Left ventricle myocardium superior (tissue), 1 donor: ENCODE measurements around the gene NCR2. TPM values are rescaled to one million over a fixed set of nuclear protein-coding genes. Genes with fewer than 3 reads are reported as not detected.

Experiments used
- ATAC-seq: fragments of 200-7000 bp; cut with Tn5 transposase; one replicate; pipeline ENCODE4 v1.9.1; 2020; ENCODE audit warnings: mild to moderate bottlenecking, moderate library complexity
- DNase-seq: peaks from one replicate; pipeline ENCODE4 v3.0.0-alpha.2; 2020
- intact Hi-C: fragments of 100-400 bp; cut with micrococcal nuclease; formaldehyde crosslinking; loops from one replicate; pipeline ENCODE4 v1.11.0; 2022
- total RNA-seq: library from RNA; stranded (reverse); fragmentation: NEBNext Ultra II Directional; extraction: Animal tissue kit (Norgen Biotek cat#: 25700); gene quantifications from one replicate; pipeline ENCODE4 v1.2.1, GENCODE V29; 2021
- donor health status: DM: no; HTN: yes; CAD: no; lungs with severe emphysema.

Gene NCR2
- total RNA-seq, 1 donor from 2014 or later = not detected

DNA sequence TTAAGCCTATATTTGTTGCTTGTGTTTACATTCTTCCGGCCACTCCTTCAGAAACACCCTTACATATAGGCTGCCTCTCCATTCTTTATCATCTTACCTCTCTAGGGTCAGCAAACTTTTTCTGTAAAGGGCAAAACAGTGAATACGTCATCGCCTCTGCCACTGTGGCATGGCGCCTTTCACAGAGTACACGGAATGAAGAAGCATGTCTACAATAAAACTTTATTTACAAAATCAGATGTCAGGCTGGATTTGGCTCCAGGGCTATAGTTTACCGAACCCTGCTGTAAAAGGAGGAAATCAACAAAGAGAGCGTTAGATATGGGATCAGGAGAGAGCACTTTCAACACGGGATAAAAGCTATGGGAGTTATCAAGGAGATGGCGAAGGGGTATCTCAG is 9.3 kb upstream of the NCR2 start:
- intact Hi-C loops = no loop called here
- no peak for ATAC-seq
- DNase-seq = no peak

DNA sequence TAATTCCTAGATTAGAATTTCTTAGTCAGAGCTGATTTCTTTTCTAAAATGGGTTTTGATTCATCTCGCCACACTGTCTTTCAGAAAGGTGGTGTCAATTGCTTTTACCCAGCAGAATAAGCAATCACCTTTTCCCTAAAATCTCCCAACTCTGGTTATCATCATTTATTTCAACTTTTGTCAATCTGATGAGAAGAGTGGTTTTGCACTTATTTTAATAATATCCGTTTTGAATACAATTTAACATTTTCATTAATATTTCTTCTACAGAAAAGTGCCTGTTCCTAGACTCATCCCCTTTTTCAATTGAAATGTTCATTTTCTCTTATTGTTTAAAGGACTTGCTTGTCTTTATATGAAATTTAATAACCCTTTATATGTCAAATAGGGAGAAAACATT is 8.2 kb upstream of the NCR2 start:
- no peak for DNase-seq
- ATAC-seq = no peak
- intact Hi-C loops = no loop called here

DNA sequence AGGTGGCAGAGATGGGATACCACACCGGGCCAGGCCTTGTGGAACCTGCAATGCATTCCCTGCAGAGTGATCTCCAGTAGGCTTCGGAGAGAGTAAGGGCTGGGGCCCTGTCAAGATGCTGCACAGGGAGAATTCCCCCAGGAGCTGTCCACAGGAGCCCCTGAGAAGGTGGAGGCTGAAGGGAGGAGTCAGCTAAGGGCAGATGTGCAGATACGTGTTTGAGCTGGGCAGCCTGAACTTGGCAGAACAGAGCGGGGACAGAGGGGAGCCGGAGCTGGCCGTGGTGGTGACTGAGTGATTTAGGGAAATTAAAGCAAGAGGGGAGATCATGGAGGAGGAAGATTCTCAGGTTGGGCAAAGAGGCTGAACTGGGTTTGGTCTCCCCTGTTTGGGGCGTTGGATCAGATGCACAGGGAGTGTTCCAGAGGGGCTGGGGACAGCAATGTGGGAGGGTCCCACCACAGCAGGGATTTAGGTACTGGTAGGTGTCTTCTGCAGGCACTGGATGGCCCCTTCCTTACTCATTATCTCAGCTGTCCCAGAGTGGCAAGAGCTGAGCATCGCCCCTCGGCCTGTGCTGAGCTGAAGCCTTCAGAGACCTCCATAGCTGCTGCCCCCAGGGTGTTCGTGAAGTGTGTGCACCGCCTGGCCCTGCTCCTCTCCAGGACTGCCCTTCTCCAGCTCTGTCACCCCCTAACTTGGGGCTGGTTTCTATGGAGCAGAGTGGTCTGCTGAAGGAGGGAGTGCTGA is 3.8 kb upstream of the NCR2 start:
- no peak for DNase-seq
- ATAC-seq = no peak
- intact Hi-C loops = no loop called here

DNA sequence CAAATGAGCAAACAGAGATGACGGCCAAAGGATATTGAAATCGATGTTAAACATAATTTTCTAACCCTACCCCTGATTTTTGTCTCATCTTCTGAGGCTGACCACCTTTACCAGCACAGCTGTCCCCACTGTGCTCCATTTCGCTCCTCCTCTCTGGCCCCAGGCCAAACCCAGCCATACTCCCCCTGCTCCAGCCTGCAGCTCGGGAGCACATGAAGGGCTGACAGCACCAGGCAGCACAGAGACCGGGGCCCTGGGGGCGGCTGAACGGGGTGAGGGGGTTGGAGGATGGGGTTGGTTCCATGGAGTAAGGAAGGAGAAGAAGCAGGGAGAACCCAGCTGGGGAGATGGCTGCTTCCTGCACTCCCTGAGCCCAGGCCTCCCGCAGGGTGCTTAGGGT is 3.2 kb upstream of the NCR2 start:
- DNase-seq (no peak), ATAC-seq (no peak)

DNA sequence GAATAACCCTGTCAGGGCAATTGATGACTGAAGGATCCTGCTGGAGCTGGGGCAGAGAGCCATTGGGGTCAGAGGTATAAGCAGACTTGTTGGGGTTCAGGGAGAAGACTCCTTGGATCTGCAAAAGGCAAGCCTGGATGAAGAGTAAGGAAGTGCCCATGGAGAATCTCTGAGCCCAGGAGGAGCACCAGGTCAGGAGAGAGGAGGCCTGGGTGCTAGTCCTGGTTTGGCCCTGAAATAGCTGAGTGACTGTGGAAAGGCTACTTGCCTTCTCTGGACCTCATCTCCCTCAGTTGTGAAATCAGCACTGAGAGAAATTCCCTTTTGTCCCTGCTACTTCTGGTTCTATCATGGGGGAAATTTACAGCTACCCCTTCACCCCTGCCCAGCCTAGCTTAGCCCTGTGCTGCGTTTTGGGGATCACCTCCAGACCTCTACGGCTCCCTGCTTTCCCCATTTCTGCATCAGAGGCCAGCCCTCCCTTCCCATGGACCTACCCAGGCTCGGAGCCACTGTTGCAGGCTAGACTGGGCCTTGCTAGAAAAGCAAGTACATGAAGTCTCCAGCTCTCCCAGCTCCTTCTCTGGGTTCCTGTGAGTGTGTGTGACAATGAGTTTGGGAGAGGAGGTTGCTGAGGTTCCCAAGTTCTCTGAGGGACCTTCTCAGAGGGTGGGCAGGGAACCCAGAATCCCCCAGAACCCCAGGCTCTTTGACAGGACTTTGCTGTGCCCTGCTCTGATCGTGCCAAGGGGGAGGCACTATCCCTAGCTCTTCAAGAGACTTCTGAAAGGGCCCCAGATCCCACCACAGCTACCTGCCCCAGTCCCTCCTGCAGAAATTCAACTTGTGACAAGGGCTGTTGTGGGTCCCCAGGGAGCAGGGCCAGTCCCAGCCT is 2.3 kb upstream of the NCR2 start:
- intact Hi-C loops = no loop called here
- DNase-seq = no peak
- ATAC-seq = no peak

More for the DNA sequence above, 3.2 kb upstream of the NCR2 start:
- intact Hi-C loops = no loop called here

DNA sequence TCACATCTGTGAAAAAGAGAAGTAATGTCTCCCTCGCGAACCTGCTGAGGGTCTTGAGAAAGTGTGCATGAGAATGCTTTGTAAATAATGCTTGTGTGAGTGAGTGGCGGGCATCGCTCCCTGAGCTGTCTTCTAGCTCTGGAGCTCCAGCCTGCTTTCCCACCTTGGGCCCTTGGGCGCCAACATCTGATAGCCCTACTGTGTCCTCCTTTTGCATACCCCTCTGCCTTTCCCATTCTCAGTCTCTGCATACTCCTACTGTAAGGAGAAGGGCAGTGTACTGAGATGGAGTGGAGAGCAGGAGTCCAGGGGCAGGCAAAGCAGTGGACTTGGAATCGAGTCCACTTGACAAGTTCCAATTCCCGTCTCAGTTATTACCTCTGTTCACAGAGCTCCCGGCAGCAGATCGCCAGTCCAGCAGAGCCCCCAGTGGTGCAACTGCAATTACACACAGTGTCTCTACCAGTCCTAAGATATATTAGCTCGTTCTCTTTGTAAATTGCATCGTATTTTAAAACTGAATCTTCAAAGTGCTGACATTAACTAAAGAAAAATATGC is 847 bp upstream of the NCR2 start:
- no peak for DNase-seq
- intact Hi-C loops = no loop called here
- no peak for ATAC-seq

DNA sequence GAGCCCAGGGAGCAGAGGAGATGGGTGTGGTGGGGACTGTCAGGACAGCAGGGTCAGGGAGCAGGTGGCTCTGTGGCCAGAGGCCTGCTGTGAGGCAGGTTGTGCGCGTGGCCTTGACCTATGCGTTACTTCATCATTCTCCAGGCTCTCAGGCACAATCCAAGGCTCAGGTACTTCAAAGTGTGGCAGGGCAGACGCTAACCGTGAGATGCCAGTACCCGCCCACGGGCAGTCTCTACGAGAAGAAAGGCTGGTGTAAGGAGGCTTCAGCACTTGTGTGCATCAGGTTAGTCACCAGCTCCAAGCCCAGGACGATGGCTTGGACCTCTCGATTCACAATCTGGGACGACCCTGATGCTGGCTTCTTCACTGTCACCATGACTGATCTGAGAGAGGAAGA is 535 bp downstream of the NCR2 start:
- no peak for DNase-seq
- no peak for ATAC-seq
- intact Hi-C loops = no loop called here

DNA sequence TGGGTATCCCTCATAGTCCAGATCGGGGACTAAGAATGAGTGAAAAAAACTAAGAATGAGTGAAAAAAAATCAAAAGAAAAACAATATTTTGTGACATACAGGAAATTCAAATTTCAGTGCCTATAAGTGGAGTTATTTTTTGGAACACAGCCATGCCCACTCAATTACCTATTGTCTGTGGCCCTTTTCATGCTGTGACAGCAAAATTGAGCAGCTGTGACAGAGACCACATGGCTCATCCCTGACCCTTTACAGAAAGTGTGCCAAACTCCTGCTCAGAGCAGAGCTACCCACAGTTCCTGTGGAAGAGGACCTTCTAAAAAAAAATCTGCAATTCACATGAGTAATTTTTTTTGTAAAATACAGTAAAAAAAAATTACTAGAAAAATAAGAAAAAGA is 1.4 kb downstream of the NCR2 start:
- intact Hi-C loops = no loop called here
- ATAC-seq = no peak
- DNase-seq = no peak

DNA sequence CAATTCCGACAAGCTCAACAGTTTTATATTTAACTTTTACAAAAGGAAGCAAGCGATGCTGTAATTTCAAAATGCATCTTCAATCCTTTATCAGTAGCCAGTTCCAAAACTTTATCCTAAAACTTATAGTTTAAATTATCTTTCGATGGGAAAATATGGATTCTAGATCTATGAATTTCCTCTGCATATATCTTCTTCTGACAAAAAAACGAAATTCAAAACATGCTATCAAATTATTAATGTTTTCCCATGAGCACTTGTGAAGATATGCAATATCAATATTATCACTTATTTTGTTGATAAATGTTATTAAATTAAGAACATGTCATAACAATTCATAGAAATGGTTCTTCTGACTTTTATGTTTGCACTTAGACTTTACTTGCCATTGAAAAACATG is 2.3 kb downstream of the NCR2 start:
- intact Hi-C loops = no loop called here
- no peak for ATAC-seq
- DNase-seq = no peak

DNA sequence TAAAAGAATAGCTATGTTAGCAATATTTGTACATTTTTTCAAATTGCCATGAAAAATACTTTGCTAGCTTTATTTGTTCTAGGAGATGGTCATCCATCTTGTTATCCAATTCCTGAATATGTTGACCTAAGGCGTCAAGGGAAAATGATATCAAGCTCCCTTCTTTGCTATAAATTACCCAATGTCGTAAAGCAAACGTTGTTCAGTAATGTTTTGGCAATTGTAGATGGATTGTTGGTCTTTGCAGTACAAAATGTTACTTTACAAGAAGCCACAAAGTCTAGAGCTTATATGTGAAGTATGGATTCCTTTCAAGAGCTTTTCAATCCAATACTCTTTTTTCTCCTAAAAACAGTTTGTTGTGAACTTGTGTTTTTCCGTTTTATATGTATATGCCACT is 3.3 kb downstream of the NCR2 start:
- intact Hi-C loops = no loop called here
- no peak for ATAC-seq
- DNase-seq = no peak

DNA sequence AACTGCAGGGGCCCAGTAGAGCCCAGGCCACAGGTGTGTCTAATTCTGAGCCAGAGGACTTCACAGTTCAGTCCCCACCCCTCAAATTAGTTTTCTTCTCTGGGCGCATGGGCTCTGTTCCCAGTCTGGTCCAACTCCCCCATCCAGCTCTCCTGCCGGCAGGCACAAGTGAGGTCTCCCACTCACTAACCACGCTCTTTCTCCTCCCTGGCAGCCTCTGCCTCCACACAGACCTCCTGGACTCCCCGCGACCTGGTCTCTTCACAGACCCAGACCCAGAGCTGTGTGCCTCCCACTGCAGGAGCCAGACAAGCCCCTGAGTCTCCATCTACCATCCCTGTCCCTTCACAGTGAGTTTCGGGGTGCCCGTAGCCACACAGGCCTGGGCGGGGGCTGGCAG is 6.2 kb downstream of the NCR2 start:
- DNase-seq = no peak
- intact Hi-C loops = no loop called here
- ATAC-seq = no peak

DNA sequence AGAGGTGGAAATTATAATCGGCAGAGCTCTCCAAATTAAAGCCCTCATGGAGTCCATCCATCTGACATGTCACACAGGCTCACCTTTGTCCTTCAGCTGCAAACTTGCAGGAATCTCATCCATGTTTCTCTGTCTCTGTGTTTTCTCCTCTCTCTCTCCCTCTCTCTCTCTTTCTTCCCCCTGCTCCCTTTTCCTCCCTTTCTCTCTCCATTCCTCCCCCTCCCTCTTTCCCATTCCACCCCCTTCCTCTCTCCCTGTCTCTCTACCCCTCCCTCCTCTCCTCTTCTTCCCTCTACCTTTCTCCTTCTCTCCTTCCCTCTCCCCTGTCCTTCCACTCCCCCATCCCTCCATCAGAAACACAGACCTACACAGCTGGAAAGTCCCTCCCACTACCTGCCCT is 6.8 kb downstream of the NCR2 start:
- intact Hi-C loops = no loop called here
- DNase-seq = no peak
- ATAC-seq = no peak

DNA sequence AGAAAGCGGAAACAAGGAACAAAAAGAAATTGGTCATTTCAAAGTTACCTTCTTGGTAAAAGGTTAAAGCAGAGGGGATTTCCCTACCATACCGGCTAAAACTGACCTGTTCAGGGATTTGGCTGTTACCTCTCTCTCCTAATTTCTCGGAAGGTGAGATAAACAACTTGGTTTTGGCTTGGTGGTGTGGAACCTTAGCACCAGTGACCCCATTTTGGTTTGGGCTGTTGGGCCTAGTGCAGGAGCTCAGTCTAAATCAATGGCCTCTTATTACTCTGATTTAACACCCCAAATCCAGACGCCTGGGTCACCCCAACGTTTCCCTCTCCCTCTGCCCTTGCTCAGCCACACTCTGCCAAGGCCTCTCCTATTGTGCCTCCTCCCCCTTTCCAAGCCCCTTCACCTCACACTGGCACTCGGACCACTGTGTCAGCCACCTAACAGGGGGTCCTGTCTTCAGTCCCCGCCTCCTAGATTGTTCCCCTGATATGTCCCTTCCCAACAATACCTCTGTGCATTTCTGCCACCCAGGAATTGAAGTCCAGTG is 8.3 kb downstream of the NCR2 start:
- ATAC-seq (no peak), DNase-seq (no peak)
- intact Hi-C loops = no loop called here

DNA sequence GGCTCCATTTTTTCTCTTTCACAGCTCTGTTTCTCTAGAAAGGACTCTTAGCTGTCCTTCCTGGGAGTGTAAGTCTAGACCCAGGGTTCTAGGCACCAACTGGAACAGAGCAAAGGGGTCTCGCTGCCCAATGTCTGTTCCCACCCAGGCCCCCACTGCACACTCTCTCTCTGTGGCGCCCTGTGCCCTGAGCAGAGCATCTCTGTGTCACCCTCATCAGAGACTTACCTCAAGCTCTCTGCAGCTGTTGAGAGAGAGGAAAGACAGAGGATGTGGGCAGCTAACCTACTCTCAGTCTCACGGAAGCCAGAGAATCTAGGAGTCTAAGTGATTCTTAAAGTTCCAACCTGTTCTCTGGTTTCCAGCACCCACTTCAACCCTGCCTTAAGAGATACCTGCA is 9.5 kb downstream of the NCR2 start:
- DNase-seq (no peak), ATAC-seq (no peak)
- intact Hi-C loops = no loop called here

DNA sequence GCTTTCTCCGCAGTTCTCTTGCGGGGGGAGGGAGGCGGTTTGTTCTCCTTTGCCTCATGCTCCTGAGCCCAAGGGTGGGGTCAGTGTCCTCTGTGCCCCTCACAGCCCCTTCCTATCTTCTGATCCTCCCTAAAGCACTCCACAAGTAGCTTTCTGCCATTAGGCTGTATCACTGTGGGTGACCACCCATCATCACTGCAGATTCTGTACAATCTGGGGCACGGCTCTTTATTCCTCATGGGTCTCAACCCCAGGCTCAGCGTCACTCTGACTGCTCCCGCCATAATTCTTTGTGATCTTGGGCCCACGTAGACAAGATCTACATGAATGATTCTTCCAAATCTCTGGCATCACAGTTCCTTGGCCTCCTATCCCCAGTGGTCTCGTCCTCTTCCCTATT is 10.5 kb downstream of the NCR2 start:
- DNase-seq = no peak
- intact Hi-C loops = no loop called here
- ATAC-seq = no peak

DNA sequence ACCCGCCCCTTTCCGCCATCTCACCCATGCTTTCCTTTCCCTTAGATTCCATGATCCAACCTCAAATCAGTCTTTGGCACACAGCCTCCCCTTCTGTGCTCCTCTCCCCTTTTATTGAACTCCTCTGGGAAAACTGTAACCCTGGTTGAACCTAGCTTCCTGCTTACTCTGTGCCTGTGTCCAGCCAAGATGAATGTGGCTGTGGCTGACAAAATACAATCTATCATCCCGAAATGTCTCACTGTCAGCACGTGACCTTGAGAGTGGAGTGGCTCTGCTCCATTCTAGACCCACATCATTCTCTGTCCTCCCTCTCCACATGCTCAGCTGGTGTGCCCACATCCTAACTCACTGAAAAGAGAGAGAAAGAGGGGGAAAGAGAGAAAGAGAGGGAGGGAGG is 11.0 kb downstream of the NCR2 start:
- DNase-seq = no peak
- intact Hi-C loops = no loop called here
- ATAC-seq = peak; percentile 19

DNA sequence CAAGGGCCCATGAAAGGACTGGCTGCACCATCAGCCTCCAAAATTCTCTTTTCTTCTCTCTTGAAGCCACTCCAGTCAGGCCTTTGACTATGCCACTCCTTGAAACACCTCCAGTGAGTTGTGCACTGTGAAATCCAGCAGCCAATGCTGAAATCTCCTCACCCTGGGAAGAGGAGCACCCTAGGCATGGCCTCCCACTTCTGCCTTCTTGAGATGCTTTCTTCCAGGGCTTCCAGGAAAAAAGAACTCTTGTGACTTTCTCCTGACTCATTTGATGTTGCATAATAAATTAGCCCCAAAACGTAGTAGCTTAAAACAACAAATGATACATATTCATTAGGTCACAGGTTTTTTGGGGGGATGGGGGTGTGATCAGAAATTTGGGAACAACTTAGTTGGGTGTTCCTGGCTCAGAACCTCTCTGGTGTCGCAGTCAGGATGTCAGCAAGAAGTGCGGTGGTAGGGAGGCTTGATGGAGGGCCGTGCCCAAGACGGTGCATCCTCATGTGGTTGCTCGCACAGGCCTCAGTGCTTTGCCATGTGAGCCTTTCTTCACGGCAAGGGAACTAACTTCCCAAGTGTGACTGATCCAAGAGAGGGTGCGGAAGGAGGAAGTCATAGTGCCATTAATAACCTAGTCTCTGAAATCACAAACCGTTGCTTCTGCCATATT is 12.1 kb downstream of the NCR2 start:
- DNase-seq = no peak
- no peak for ATAC-seq
- intact Hi-C loops = no loop called here

DNA sequence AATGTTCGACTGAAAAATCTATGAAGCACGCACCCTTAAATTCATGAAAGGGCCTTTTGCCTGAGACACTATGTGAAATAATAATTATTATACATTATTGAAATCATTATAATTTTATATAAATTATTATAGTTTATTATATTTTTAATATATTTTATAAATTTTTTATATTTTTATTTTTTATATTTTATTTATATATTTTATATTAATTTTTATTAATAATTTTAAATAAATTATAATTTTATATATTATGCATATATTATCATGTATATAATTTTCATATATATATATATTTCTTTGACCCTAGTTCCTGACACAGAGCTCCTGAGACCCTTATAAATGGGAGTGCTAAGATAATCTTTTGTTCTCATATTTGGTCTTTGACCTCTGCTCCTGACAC is 13.5 kb downstream of the NCR2 start:
- ATAC-seq (no peak), DNase-seq (no peak)
- intact Hi-C loops = no loop called here

DNA sequence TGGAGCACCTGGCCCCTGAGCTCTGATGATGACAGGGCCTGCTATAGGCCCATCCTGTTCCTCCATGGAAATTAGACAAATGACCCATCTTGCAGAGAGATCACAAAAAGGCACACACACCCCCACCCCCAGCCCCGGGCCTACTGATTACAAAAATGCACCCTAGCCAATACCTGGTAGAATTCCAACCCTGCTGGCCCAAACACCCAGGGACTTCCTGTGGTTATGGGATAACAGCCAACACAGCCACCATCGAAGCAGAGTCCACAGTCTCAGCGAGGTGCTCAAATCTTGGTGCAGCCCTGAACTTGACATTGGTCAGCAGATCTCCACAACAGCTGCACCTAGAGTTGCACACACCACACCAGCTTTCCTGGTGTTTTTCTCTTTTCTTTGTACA is 17.0 kb downstream of the NCR2 start:
- no peak for ATAC-seq
- DNase-seq = no peak
- intact Hi-C loops = no loop called here

DNA sequence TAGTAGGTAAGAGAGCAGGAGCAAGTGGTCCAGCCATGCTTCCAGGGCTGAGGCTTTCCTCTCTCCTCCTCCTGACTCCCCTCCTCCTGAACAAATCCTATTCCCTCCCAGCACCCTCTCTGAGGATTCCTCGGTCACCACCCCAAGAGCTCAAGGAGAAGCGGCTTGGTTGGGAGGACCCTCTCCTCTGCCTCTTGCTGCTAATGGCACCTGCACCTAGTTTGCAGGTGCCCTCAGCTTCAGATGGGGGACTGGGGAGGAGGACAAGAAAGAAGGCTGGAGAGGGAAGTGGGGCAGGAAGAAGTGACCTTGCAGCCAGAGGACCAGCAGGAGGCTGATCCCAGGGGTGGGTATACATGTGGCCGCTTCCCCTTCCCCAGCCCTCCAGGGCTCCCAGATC is 17.5 kb downstream of the NCR2 start:
- DNase-seq (no peak), ATAC-seq (no peak)
- intact Hi-C loops = no loop called here
